ENCODE results near the gene GRM7. TPM values are rescaled to one million over a fixed set of nuclear protein-coding genes. Genes with fewer than 3 reads are reported as not detected.

Gene GRM7
- total and polyA plus RNA-seq, 2 experiments from 2014 or later, result 0.62 to 1.7 TPM

- no peak overlapping the region for H3K4me3 ChIP-seq
- no peak overlapping the region for H3K27ac ChIP-seq
- DNase-seq (ENCODE audit: low read depth in 1 of 2, low spot score in 1 of 2), result no peak
- no peaks in the 10 kb centered on the region for H3K4me1 ChIP-seq (ENCODE audit: low read depth)
- no peak for TF ChIP-seq CTCF (IDR thresholded peaks at IDR 0.05; ENCODE audit: low read depth, low read length)
- H3K9me3 ChIP-seq (ENCODE audit: low read depth), result no peaks in the 10 kb centered on the region
- no peaks in the 10 kb centered on the region for H3K36me3 ChIP-seq
- H3K27me3 ChIP-seq, result no peaks in the 10 kb centered on the region
These were observed 139.6 kb downstream of the GRM7 start for GRCh38 chr3:7000501-7000900.

GRCh38 chr3:7001370-7001769 lies 140.5 kb downstream of the GRM7 start:
- no peaks in the 10 kb centered on the region for H3K36me3 ChIP-seq
- no peak overlapping the region for H3K27ac ChIP-seq
- no peaks in the 10 kb centered on the region for H3K4me1 ChIP-seq (ENCODE audit: low read depth)
- H3K4me3 ChIP-seq, result no peak overlapping the region
- no peak for DNase-seq (ENCODE audit: low read depth in 1 of 2, low spot score in 1 of 2)
- no peaks in the 10 kb centered on the region for H3K9me3 ChIP-seq (ENCODE audit: low read depth)
- H3K27me3 ChIP-seq, result no peaks in the 10 kb centered on the region
- TF ChIP-seq CTCF (IDR thresholded peaks at IDR 0.05; ENCODE audit: low read depth, low read length), result no peak

GRCh38 chr3:7015683-7016440 lies 154.9 kb downstream of the GRM7 start:
- Histone ChIP-seq H3K4me3 (no peak overlapping the region), H3K4me1 (ENCODE audit: low read depth) (no peaks in the 10 kb centered on the region), H3K27me3 (no peaks in the 10 kb centered on the region), H3K36me3 (no peaks in the 10 kb centered on the region), H3K27ac (no peak overlapping the region), H3K9me3 (ENCODE audit: low read depth) (no peaks in the 10 kb centered on the region)
- TF ChIP-seq CTCF (IDR thresholded peaks at IDR 0.05; ENCODE audit: low read depth, low read length), result no peak
- no peak for DNase-seq (ENCODE audit: low read depth in 1 of 2, low spot score in 1 of 2)

- Histone ChIP-seq H3K4me1 (ENCODE audit: low read depth) (no peaks in the 10 kb centered on the region), H3K27ac (no peak overlapping the region), H3K9me3 (ENCODE audit: low read depth) (no peaks in the 10 kb centered on the region), H3K27me3 (no peaks in the 10 kb centered on the region), H3K4me3 (no peak overlapping the region), H3K36me3 (no peaks in the 10 kb centered on the region)
- TF ChIP-seq CTCF (IDR thresholded peaks at IDR 0.05; ENCODE audit: low read depth, low read length), result no peak
- DNase-seq (ENCODE audit: low read depth in 1 of 2, low spot score in 1 of 2), result no peak
These were observed 164.8 kb downstream of the GRM7 start for GRCh38 chr3:7025581-7026300.

- Histone ChIP-seq H3K4me1 (ENCODE audit: low read depth) (no peaks in the 10 kb centered on the region), H3K36me3 (no peaks in the 10 kb centered on the region), H3K4me3 (no peak overlapping the region), H3K27me3 (no peaks in the 10 kb centered on the region), H3K9me3 (ENCODE audit: low read depth) (no peaks in the 10 kb centered on the region), H3K27ac (no peak overlapping the region)
- no peak for DNase-seq (ENCODE audit: low read depth in 1 of 2, low spot score in 1 of 2)
- no peak for TF ChIP-seq CTCF (IDR thresholded peaks at IDR 0.05; ENCODE audit: low read depth, low read length)
These were observed 168.6 kb downstream of the GRM7 start for GRCh38 chr3:7029562-7029961.
